NCI-H526 treated with DMSO at 0.1 percent for 48 hours (cell line): Measurements from ENCODE around the gene RNMT.
"Not testable (repeated sequence)": the region's sequence is repeated elsewhere in the genome, so short reads cannot be mapped to it uniquely, and the experiment has no call there.

ENCODE experiments used
- DNase-seq: peaks from one replicate; lab custom pipeline; 2025; lab: John Stamatoyannopoulos, UW

RNMT gene

DNA sequence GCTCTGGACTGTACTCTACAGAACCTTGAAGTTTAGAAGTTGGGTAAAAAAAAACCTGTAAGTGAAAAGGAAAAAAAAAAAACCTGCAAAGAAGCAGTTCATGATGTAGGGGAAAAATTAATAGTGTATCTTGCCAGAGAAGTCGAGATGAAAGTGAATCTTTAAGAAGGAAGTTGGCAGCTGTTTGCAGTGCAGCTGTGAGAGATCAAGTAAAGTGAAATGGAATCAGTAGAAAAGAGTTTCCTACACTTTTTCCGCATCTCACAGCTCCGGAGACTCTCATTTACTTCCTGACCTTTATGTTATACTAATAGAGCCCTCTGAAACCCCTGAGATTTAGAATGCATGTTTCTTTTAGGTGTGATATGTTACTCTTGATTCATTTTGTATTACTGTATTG lies 19.2 kb downstream of the RNMT start:
- DNase-seq = no peak

DNA sequence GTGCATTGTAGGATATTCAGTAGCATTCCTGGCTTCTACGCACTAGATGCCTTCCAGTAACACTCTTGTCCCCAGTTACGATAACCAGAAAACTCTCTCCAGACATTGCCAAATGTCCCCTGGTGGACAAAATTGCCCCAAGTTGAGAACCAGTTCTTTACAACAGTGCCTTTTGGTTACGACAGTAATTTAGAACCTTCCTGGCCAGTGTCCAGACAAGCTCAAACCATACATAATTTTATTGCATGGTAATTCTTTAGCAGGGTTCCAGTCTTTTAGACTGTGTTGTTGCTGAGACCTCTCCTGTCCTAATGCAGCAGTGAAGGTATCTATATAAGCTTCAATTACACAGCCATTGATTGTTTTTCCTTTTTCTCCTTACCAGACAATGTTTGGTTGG lies 20.2 kb downstream of the RNMT start:
- no peak for DNase-seq

DNA sequence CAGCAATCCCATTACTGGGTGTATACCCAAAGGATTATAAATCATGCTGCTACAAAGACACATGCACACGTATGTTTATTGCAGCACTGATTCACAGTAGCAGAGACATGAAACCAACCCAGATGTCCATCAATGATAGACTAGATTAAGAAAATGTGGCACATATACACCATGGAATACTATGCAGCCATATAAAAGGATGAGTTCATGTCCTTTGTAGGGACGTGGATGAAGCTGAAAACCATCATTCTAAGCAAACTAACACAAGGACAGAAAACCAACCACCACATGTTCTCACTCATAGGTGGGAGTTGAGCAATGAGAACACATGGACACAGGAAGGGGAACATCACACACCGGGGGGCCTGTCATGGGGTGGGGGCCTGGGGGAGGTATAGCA lies 25.1 kb downstream of the RNMT start:
- not testable (repeated sequence) for DNase-seq

DNA sequence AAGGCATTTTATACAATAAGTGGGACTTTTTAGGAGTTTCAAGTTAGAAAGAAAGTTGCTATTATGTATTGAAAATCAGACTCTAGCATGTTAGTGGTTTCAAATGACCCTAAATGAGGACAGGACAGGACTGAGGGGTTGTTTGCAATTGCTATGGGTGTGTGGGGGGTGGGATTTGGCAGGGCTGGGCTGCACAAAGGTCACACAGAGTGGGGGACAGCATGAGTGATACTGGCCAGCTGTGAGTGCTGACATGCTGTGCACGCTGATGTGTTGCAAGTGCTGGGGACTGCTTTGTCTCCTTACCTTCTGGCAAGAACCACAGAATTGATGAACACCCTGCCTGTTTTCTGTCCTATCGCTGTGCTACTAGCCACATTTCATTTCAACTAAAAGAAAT lies 29.8 kb downstream of the RNMT start:
- DNase-seq = no peak

DNA sequence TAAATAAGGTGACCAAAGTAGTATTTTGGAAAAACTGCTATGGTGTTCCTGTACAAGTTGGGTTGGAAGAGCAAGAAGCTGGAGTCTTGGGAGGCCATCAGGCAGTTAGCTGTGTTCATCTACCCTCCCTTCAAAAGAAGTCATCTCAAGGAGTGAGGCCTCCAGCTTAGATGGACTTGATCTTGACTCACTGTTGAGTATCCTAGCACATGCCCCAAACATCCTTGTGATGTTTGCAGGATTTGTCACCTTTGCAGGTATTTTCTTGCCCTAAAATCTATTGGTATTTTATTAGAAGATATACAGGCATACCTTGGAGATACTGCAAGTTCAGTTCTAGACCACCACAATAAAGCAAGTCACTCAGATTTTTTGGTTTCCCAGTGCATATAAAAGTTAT lies 30.2 kb downstream of the RNMT start:
- no peak for DNase-seq

DNA sequence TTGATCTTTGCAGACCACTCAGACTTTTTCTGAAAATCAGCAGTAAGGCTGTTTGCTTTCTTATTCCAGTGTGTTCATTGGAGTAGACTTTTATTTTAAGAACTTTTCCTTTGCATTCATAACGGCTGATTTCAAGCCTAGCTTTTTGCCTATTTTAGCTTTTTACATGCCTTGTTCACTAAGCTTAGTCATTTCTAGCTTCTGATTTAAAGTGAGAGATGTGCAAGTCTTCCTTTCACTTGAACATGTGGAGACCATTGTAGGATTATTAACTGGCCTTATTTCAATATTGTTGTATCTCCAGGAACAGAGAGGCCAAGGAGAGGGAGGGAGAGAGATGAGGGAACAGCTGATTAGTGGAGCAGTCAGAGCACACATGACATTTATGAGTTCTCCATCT lies 32.1 kb downstream of the RNMT start:
- no peak for DNase-seq

DNA sequence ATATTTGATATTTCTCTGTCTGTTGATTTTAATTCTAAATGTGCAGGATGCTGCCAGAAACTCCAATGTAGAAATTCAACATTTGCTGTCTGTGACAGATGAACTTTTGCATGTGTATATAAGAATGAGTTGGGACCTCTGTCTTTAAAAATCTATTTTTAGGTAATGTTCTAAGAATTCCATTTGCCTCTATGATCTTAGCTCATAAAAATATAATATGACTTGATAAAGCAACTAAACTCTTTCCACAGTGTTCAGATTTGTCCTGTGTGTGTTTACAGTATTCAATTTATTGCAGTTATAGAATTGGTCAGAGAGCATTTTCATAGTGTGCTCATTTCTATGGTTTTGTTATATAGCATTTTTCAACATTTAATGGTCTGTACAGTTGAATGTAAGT lies 33.6 kb downstream of the RNMT start:
- DNase-seq = no peak

DNA sequence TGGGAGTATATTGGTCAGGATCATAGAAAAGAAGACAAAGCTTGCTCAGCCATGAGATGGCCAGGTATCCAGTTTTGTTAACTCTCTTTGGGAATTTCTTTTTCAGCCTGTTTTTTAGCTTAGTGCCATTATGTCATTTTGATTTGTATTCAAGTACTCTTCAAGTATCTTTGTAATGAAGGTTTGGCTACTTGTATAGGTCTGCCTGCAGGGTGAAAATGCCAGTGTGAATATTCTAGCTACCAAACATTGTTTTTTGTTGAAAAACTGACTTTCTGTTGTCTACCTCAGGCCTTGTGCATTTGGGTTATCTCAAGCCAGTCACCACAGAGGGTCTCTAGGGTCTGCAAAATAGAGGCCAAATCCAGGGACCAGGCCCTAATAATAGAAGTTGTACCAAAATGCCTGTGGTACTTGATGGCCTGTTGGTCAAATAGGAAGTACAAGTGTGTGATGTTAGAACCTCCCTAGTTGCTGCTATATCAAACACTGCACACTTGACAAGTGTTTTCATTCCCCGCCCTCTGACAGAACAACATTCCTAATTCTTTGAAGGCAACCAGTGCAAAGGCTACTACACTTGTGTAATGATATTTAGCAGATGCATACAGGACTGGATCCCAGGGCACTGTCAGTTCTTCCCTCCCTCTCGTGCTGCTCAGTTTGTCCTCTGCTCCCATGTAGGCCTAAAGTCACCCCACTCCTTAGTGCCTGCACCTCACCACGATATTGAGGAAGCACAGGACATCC lies 36.4 kb downstream of the RNMT start:
- DNase-seq = no peak

DNA sequence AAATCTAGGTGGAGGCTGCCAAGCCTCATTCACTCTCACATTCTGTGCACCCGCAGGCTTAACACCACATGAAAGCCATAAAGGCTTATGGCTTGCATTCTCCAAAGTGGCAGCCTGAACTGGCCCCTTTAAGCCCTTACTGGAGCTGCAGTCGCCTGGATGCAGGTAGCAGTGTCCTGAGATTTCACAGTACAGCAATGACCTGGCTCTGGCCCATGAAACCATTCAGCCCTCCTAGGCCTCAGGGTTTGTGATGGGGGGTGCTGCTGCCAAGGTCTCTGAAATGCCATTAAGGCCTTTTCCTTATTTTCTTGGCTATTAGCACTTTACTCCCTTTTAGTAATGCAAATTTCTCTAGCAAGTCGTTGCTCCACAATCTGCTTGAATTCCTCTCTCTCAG lies 48.6 kb downstream of the RNMT start:
- no peak for DNase-seq

DNA sequence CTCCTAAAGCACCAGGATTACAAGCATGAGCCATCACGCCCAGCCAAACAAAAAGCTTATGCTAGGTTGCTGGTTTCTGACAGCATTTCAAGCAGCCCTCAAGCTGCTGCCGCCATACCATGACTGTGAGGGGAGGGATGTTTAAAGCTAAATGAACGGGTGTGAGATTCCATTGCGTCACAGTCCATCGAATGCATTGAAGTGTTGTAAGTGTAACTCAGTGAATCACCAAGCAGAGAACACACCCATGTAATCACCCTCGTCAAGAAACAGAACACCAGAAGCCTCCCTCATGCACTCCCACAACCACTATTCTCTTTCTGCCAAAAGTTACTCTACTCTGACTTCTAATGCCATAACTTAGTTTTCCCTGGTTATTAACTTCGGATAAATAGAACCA lies 64.7 kb downstream of the RNMT start:
- DNase-seq = no peak

DNA sequence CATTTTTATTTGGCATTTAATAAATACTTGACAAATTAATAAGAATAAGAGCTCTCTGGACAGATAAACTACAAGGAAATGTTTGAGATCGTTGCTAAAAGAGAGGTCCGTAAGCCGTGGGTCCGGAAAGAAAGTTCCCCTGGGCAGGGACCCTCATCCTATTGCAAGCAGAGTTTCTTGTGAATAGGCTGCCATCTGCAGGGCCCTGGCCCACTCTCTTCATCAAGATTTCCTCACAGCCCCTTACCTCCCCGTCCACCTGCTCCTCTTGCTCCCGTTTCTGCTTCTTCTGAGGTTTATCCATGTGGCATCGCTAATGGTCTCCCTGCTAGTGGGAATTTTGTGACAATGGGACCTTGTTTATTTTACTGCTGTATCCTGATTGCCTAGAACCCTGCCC lies 67.3 kb downstream of the RNMT start:
- DNase-seq = no peak

DNA sequence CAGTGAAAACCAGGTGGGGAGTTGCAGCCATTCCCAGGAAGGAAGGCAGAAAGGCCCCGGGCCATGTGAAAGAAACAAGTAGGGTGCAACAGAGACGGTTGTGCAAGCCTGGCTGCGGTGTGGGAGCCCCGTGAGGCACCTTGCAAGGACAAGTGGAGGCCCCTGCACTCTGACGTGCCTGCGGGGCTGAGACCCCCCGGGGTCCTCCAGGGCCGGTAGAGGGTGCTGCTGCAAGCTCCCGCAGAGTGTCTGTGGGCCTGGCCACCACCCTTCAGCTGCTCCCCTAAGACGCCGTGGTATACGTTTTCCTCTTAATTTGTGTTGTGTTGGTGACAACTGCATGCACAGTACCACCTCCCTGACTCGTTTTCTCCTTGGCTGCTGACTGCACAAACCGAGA lies 70.0 kb downstream of the RNMT start:
- no peak for DNase-seq

DNA sequence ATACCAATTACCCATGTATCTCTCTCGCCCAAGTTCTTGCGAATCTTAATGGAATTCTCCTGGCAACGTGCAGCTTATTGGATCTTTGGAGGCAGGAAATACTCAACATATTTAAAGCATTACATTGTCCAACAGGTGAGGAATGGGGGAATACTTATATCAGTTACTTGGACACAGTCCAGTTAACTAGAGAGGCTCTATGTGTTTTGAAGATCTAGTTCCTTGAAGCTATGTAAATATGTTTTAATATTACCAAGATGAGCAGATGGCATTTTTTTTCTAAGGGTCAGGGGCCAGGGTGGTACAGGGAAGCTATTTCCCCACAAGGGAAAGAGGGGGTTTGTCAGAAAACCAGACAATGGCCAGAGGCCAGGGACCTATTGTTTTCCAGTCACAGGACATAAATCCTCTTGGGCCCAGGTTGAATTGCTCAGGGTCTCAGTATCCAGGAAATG lies 70.7 kb downstream of the RNMT start:
- DNase-seq = no peak

DNA sequence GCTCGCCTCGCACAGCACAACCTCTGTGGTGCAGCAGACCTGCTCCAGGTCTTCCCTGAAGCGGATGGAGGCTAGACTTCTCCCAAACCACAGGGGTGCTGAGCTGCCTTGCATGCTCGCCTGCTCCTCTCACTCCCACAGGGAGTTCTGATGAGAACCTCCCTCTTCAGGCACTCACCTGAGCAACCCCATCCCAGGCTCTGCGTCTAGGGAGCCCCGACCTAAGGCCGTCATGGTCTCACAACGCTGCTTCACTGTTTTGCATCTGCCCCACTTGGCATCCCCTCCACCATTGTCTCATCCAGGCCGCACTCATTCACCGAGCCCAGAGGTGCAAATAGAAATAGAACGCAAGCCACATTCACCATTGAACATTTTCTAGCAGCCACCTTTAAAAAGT lies 72.9 kb downstream of the RNMT start:
- no peak for DNase-seq

DNA sequence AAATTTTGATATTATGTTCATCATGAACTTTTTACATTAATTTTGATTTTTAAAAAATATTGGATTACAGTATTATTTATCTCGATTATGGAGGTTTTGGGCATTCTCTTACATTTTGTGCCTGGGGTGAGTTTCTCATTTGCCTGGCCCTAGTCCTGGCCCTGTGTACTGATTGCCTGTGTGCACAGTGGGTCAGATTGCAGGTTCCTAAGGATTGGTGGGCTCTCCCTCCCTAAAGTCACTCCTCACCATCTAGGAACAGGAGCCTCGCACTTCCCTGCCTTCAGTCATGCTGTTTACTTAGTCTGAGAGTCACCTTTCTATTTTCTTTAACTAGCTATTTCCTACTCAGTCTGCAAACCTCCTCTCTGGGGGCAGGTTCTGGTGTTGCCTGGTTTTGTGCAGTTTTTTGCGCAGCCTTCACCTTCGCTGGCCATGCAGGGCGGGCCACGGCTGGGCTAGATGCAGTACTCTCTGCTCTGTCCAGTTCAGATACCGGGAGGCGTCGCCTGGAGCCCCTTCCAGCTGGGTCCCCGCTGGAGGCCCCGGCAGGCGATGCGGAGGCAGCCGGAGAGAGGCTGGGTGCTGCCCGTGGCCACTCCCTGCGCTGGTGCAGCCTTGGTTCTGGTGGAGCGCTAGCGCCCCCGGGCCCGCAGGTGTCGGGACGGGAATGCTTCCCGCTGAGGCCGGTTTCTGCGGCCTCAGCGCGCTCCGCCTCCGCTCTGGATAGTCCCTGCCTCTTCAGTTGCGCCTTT lies 74.2 kb downstream of the RNMT start:
- DNase-seq = no peak

DNA sequence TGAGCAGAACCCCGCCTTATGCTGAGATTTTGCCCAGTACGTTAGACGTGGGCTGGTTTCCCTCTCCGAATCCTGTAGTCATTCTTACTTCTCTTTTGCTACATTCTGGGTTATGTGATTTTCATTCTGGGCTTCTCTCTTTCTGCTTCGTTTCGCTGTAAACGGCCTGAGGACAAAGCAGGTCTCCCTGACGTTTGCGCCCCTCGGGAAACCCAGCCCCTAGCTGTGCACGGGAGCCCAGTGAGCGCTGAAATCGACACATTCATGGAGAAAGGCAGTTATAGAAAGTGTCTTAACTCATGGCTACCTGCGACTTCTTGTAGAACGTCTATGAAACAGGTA lies 74.8 kb downstream of the RNMT start:
- no peak for DNase-seq

DNA sequence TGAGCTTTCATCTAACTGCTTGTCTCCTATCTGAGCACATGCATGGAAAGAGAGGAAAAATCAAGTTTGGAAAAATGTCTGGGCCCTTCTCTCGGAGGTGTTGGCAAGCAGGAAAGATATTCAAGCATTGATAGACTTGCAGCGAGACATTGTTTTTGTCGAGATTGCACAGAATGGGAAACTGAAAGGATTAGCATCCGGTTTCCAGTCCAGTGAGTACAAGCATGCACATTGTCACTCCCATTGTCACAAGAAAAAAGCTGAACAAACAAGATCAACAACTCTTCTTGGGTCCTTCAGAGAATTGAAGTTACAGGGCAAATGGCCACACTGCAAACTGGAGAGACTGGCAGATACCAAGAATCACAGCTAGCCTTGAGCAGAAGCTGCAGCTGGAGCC lies 77.8 kb downstream of the RNMT start:
- DNase-seq = no peak

DNA sequence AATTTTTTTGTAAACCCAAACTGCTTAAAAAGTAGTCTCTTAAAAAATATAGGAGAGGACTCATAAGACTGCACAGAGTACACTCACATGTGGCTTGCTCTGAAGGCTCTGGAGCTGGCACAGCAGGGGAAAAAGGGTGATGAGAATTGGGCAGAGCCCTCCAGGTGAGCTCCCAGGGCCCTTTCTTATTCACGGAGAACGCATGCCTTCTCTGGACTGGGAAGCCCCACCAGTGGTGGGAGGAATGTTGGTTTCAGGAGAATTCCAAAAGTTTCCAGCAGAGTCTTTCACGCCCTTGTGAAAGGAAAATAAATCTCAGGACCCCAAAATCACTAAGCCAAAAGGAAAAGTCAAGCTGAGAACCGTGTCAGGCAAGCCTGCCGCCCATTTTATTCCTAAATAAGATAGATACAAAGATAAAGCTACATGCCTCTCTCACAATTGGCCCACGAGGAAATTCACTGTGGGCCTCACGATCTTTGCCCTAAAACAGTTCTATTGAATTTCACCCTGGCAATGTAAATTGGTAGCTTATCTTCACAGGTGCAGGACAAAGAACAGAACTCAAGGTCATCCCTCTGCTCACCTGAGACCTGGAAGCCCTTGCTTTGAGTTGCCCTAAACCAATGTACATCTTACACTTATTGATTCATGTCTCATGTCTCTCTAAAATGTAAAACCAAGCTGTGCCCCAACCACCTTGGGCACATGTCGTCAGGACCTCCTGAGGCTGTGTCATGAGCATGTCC lies 82.0 kb downstream of the RNMT start:
- DNase-seq = no peak

DNA sequence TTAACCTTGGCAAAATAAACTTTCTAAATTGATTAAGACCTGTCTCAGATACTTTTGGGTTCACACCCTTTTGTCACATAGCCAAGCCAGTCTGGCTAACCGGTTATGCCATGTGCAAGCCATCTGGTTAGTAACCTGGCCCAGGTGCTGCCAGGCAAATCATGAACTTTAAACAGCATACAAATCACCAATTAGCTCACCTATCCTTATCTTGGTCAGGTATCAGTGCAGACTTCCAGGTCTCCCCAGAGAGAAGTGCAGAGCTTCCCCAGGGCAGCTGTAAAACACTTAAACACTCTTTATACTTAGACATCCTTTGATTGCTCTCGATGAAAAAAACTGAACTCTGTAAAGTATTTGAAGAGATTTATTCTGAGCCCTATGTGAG lies 82.6 kb downstream of the RNMT start:
- DNase-seq = peak; percentile 57

DNA sequence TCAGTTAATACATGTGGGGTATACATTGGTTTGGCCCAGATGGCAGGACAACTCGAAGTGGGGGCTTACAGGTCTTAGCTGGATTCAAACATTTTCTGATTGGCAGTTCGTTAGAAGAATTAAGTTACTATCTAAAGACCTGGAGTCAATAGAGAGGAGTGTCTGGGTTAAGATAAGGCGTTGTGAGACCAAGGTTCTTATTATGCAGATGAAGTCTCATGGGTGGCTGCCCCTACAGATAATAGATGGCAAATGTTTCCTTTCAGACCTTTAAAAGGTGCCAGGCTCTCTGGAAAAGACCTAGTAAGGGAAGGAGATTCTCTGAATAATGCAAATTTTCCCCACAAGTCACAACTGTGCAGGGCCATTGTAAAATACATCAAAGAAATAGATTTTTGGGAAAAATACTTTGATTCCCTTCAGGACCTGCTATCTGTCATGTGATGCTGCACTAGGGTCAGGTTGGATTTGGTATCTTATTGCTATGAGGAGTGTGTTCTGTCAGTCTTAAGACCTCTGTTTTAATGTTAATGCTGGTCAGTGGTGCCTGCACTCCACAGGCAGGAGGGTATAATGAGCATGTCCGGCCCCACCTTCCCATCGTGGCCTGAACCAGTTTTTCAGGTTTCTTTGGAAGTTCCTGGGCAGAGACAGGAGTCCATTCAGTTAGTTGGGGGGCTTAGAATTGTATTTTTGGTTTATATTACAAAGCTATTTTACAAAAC lies 83.2 kb downstream of the RNMT start:
- no peak for DNase-seq

DNA sequence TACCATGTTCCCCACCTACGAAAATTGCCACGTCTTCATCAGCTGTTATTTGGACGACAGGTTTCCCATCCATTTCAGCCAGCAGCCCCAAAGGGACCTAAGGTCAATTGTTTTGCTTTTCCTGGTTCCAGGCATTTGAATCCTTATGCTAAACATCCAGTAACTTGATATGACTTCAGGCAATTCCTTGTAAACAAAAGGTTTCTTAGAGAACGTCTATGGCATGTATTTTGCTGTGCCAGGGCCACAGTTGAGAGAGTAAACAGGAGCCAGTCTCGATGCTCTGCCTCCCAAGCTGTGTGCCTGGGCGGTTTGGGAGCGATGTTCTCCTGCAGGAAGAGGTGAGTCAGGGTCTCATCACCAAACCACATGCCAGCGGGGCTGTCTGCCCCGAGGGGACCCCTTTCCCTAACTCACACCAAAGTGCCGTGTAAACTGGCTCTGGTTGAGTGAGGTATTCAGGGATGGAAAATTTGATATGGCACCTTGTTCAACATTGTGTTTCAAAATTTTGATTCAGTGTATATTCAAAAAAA lies 84.5 kb downstream of the RNMT start:
- no peak for DNase-seq

DNA sequence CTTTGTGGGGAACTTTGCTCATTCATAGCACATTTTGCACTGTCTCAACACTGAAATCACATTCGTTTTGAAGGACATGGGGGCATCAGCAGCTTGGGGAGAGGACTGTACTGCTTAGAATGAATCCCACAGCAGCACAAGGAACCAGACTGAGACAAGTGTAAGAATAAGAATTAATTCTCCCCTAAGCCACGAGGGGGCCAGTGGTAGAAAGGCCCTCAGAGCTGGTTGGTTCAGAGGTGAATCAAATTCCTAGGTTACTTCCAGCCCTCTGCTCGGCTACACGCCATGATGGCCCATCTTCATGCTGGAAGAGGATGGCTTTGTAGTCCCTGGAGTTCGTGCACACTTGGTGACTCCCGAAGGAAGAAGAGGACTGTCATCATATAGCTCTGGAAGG lies 85.5 kb downstream of the RNMT start:
- no peak for DNase-seq
